Activated T-helper 1 cell treated with anti-CD3 and anti-CD28 coated beads, Interleukin-2, amount 50 U/mL, for 16 hours (primary cell): ENCODE measurements around the gene NDUFS4.
"Not testable (repeated sequence)": the region's sequence is repeated elsewhere in the genome, so short reads cannot be mapped to it uniquely, and the experiment has no call there.

ENCODE experiments used
- DNase-seq, 2 donors: peaks; one replicate each; pipeline ENCODE4 v3.0.0-alpha.2; 2020; ENCODE audit warnings: low read depth in 1 of 2, low spot score in 1 of 2

NDUFS4 gene

GRCh38 chr5:53575101-53575500 lies 14.7 kb downstream of the NDUFS4 start:
- no peak for DNase-seq

- no peak for DNase-seq
Observed at GRCh38 chr5:53575831-53576230, 15.4 kb downstream of the NDUFS4 start.

GRCh38 chr5:53576674-53577073 lies 16.2 kb downstream of the NDUFS4 start:
- DNase-seq, result no peak

GRCh38 chr5:53578854-53579253 lies 18.4 kb downstream of the NDUFS4 start:
- DNase-seq, result no peak

- no peak for DNase-seq
Observed at GRCh38 chr5:53580547-53580946, 20.1 kb downstream of the NDUFS4 start.

- no peak for DNase-seq
Observed at GRCh38 chr5:53582225-53582624, 21.8 kb downstream of the NDUFS4 start.

GRCh38 chr5:53590759-53591158 lies 30.3 kb downstream of the NDUFS4 start:
- no peak for DNase-seq

GRCh38 chr5:53594419-53594818 lies 34.0 kb downstream of the NDUFS4 start:
- DNase-seq, result no peak

- DNase-seq, result no peak
Observed at GRCh38 chr5:53597894-53598293, 37.5 kb downstream of the NDUFS4 start.

GRCh38 chr5:53601570-53601969 lies 41.1 kb downstream of the NDUFS4 start:
- no peak for DNase-seq

GRCh38 chr5:53603009-53603687 lies 42.7 kb downstream of the NDUFS4 start:
- no peak for DNase-seq

- DNase-seq, result no peak
Observed at GRCh38 chr5:53604309-53604708, 43.9 kb downstream of the NDUFS4 start.

GRCh38 chr5:53607886-53608285 lies 47.4 kb downstream of the NDUFS4 start:
- DNase-seq, result no peak

GRCh38 chr5:53608897-53609296 lies 48.5 kb downstream of the NDUFS4 start:
- not testable (repeated sequence) for DNase-seq

- DNase-seq, result no peak
Observed at GRCh38 chr5:53613061-53613460, 52.6 kb downstream of the NDUFS4 start.

- no peak for DNase-seq
Observed at GRCh38 chr5:53613536-53613935, 53.1 kb downstream of the NDUFS4 start.

- DNase-seq, result no peak
Observed at GRCh38 chr5:53614376-53614885, 54.0 kb downstream of the NDUFS4 start.

GRCh38 chr5:53616939-53617549 lies 56.6 kb downstream of the NDUFS4 start:
- DNase-seq, result no peak

GRCh38 chr5:53631251-53631650 lies 70.8 kb downstream of the NDUFS4 start:
- DNase-seq, result no peak

GRCh38 chr5:53642061-53642460 lies 81.6 kb downstream of the NDUFS4 start:
- no peak for DNase-seq

GRCh38 chr5:53643445-53643844 lies 83.0 kb downstream of the NDUFS4 start:
- no peak for DNase-seq

- no peak for DNase-seq
Observed at GRCh38 chr5:53645078-53645477, 84.6 kb downstream of the NDUFS4 start.

- DNase-seq, result no peak
Observed at GRCh38 chr5:53649352-53649751, 88.9 kb downstream of the NDUFS4 start.
